Measurements from ENCODE around the gene MBD3L2.
"Not testable (repeated sequence)": the region's sequence is repeated elsewhere in the genome, so short reads cannot be mapped to it uniquely, and the experiment has no call there.

Gene MBD3L2

GRCh38 chr19:7058576-7058975, 9.5 kb downstream of the MBD3L2 start, which contains the start of gene MBD3L3:
Gene MBD3L3 (minus strand): TSS chr19:7058676. CDS start chr19:7058605, 71 bp downstream.
- in situ Hi-C loops (cut with MboI; ENCODE audit: low sequenced_read_pairs), result not testable (repeated sequence)

- in situ Hi-C loops (cut with MboI; ENCODE audit: low sequenced_read_pairs), result not testable (repeated sequence)
Measured at GRCh38 chr19:7059977-7060376, 10.9 kb downstream of the MBD3L2 start.

GRCh38 chr19:7063339-7063738, 14.2 kb downstream of the MBD3L2 start:
- in situ Hi-C loops (cut with MboI; ENCODE audit: low sequenced_read_pairs), result no loop called here

- in situ Hi-C loops (cut with MboI; ENCODE audit: low sequenced_read_pairs), result no loop called here
Measured at GRCh38 chr19:7063764-7064418, 14.8 kb downstream of the MBD3L2 start.

- in situ Hi-C loops (cut with MboI; ENCODE audit: low sequenced_read_pairs), result not testable (repeated sequence)
Measured at GRCh38 chr19:7067122-7067521, 18.0 kb downstream of the MBD3L2 start.

- in situ Hi-C loops (cut with MboI; ENCODE audit: low sequenced_read_pairs), result no loop called here
Measured at GRCh38 chr19:7067716-7068115, 18.6 kb downstream of the MBD3L2 start.

GRCh38 chr19:7068599-7068998, 19.5 kb downstream of the MBD3L2 start:
- in situ Hi-C loops (cut with MboI; ENCODE audit: low sequenced_read_pairs), result no loop called here

- in situ Hi-C loops (cut with MboI; ENCODE audit: low sequenced_read_pairs), result no loop called here
Measured at GRCh38 chr19:7069042-7069903, 20.2 kb downstream of the MBD3L2 start, which contains the start of gene ZNF557. Gene ZNF557 (plus strand): TSS chr19:7069703. CDS start chr19:7075075, 5,372 bp downstream.

- in situ Hi-C loops (cut with MboI; ENCODE audit: low sequenced_read_pairs), result loop anchor here (10.0 kb wide), 1 partner anchor 65 kb away; no protein-coding TSS in a partner anchor
Measured at GRCh38 chr19:7069904-7070226, 20.7 kb downstream of the MBD3L2 start.

- in situ Hi-C loops (cut with MboI; ENCODE audit: low sequenced_read_pairs), result loop anchor here (10.0 kb wide), 1 partner anchor 68 kb away; no protein-coding TSS in a partner anchor
Measured at GRCh38 chr19:7072541-7072940, 23.4 kb downstream of the MBD3L2 start.

- in situ Hi-C loops (cut with MboI; ENCODE audit: low sequenced_read_pairs), result loop anchor here (10.0 kb wide), 1 partner anchor 70 kb away; no protein-coding TSS in a partner anchor
Measured at GRCh38 chr19:7074705-7075282, 25.7 kb downstream of the MBD3L2 start.

GRCh38 chr19:7076151-7076550, 27.0 kb downstream of the MBD3L2 start:
- in situ Hi-C loops (cut with MboI; ENCODE audit: low sequenced_read_pairs), result loop anchor here (10.0 kb wide), 1 partner anchor 71 kb away; no protein-coding TSS in a partner anchor

GRCh38 chr19:7078008-7078407, 28.9 kb downstream of the MBD3L2 start:
- in situ Hi-C loops (cut with MboI; ENCODE audit: low sequenced_read_pairs), result loop anchor here (10.0 kb wide), 1 partner anchor 73 kb away; no protein-coding TSS in a partner anchor

- in situ Hi-C loops (cut with MboI; ENCODE audit: low sequenced_read_pairs), result no loop called here
Measured at GRCh38 chr19:7083076-7083956, 34.2 kb downstream of the MBD3L2 start.

- in situ Hi-C loops (cut with MboI; ENCODE audit: low sequenced_read_pairs), result no loop called here
Measured at GRCh38 chr19:7088999-7089398, 39.9 kb downstream of the MBD3L2 start.

- in situ Hi-C loops (cut with MboI; ENCODE audit: low sequenced_read_pairs), result no loop called here
Measured at GRCh38 chr19:7098096-7098495, 49.0 kb downstream of the MBD3L2 start.

GRCh38 chr19:7098701-7099596, 49.8 kb downstream of the MBD3L2 start:
- in situ Hi-C loops (cut with MboI; ENCODE audit: low sequenced_read_pairs), result no loop called here

- in situ Hi-C loops (cut with MboI; ENCODE audit: low sequenced_read_pairs), result no loop called here
Measured at GRCh38 chr19:7099597-7099921, 50.4 kb downstream of the MBD3L2 start.
